DOHH2 (cell line): ENCODE data around the gene ADCY1.

ENCODE experiments used
- H3F3A ChIP-seq: fragments of 200-600 bp; sonication (generic), shearing (Covaris generic); 2 replicates; pipeline ENCODE4 v1.6.0; 2016; ENCODE audit warnings: antibody characterized with exemption, mild to moderate bottlenecking; ENCODE audit not compliant: control insufficient read depth, insufficient read depth
- H3K27ac ChIP-seq: fragments of 200-600 bp; sonication (generic); 2 replicates; pipeline ENCODE4 v1.5.1; 2014; ENCODE audit warnings: low read depth, mild to moderate bottlenecking, low read length, moderate library complexity
- H3K27me3 ChIP-seq: fragments of 200-600 bp; sonication (generic); 2 replicates; pipeline ENCODE4 v1.6.1; 2014; ENCODE audit warnings: mild to moderate bottlenecking, low read length, mixed read lengths; ENCODE audit not compliant: control insufficient read depth
- H3K36me3 ChIP-seq: fragments of 200-600 bp; sonication (generic); 2 replicates; pipeline ENCODE4 v1.6.1; 2014; ENCODE audit warnings: mild to moderate bottlenecking, low read length, moderate library complexity, mixed read lengths; ENCODE audit not compliant: control insufficient read depth
- H3K4me1 ChIP-seq: fragments of 200-600 bp; sonication (generic); 2 replicates; pipeline ENCODE4 v1.6.1; 2014; ENCODE audit warnings: mild to moderate bottlenecking, low read length, mixed read lengths; ENCODE audit not compliant: control insufficient read depth
- H3K4me2 ChIP-seq: fragments of 200-600 bp; sonication (generic); 2 replicates; pipeline ENCODE4 v1.6.0; 2014; ENCODE audit warnings: mild to moderate bottlenecking, low read length, moderate library complexity
- H3K4me3 ChIP-seq: fragments of 200-600 bp; sonication (generic); 2 replicates; pipeline ENCODE4 v1.5.1; 2014; ENCODE audit warnings: mild to moderate bottlenecking, low read length, mixed read lengths
- H3K79me2 ChIP-seq: fragments of 200-600 bp; sonication (generic); 2 replicates; pipeline ENCODE4 v1.6.1; 2014; ENCODE audit warnings: mild to moderate bottlenecking, low read length, mixed read lengths; ENCODE audit not compliant: control insufficient read depth
- H3K9me2 ChIP-seq: fragments of 200-600 bp; sonication (generic); replicated peaks from 2 replicates; pipeline ENCODE4 v1.6.1; 2014; ENCODE audit warnings: mild to moderate bottlenecking, low read length, mixed read lengths; ENCODE audit not compliant: control insufficient read depth
- H3K9me3 ChIP-seq: fragments of 200-600 bp; sonication (generic); 2 replicates; pipeline ENCODE4 v1.6.1; 2014; ENCODE audit warnings: antibody characterized with exemption, low read length, mixed read lengths; ENCODE audit not compliant: control insufficient read depth, insufficient read depth
- H4K20me1 ChIP-seq: fragments of 200-600 bp; sonication (generic); 2 replicates; pipeline ENCODE4 v1.6.0; 2014; ENCODE audit warnings: low read depth, mild to moderate bottlenecking, antibody characterized with exemption, low read length, moderate library complexity; ENCODE audit not compliant: control insufficient read depth, insufficient read depth
- CTCF ChIP-seq: fragments of 200-600 bp; sonication (generic); IDR thresholded peaks from one replicate; pipeline ENCODE4 v1.5.1; 2014; ENCODE audit warnings: antibody characterized with exemption, mild to moderate bottlenecking, low read depth, low read length; ENCODE audit not compliant: poor library complexity, severe bottlenecking
- EZH2phosphoT487 ChIP-seq: fragments of 200-600 bp; sonication (generic); IDR thresholded peaks from 2 replicates; pipeline ENCODE4 v1.6.1; 2017; ENCODE audit warnings: borderline replicate concordance, mild to moderate bottlenecking, antibody characterized with exemption, low read length, moderate library complexity, mixed read lengths

Gene ADCY1

GRCh38 chr7:45712872-45713668 is 138.9 kb downstream of the ADCY1 start:
- Histone ChIP-seq H3K9me3 (no peaks in the 10 kb centered on the region), H3K79me2 (no peaks in the 10 kb centered on the region), H3K9me2 (no peaks in the 10 kb centered on the region), H3K27me3 (peaks cover 3% of the 10 kb centered on the region; the same call in 1 of the 2 replicates), H3K4me2 (no peak overlapping the region), H3K36me3 (no peaks in the 10 kb centered on the region), H3K4me1 (no peaks in the 10 kb centered on the region), H3K27ac (no peak overlapping the region), H3F3A (no peaks in the 10 kb centered on the region), H4K20me1 (no peaks in the 10 kb centered on the region), H3K4me3 (no peak overlapping the region)
- TF ChIP-seq EZH2phosphoT487 = no peak
- no peak for TF ChIP-seq CTCF

GRCh38 chr7:45713669-45714520 is 139.7 kb downstream of the ADCY1 start:
- Histone ChIP-seq H3K9me3 (no peaks in the 10 kb centered on the region), H3F3A (no peaks in the 10 kb centered on the region), H3K36me3 (no peaks in the 10 kb centered on the region), H4K20me1 (no peaks in the 10 kb centered on the region), H3K4me1 (no peaks in the 10 kb centered on the region), H3K27ac (no peak overlapping the region), H3K27me3 (peaks cover 3% of the 10 kb centered on the region; the same call in 1 of the 2 replicates), H3K79me2 (no peaks in the 10 kb centered on the region), H3K4me2 (no peak overlapping the region), H3K9me2 (no peaks in the 10 kb centered on the region), H3K4me3 (no peak overlapping the region)
- TF ChIP-seq EZH2phosphoT487 = no peak
- TF ChIP-seq CTCF = no peak

GRCh38 chr7:45714521-45714820 is 140.3 kb downstream of the ADCY1 start:
- no peaks in the 10 kb centered on the region for H3K9me2 ChIP-seq
- H3K4me3 ChIP-seq = no peak overlapping the region
- H3K9me3 ChIP-seq = no peaks in the 10 kb centered on the region
- peaks cover 3% of the 10 kb centered on the region; the same call in 1 of the 2 replicates for H3K27me3 ChIP-seq
- TF ChIP-seq EZH2phosphoT487 = no peak
- TF ChIP-seq CTCF = no peak
- no peaks in the 10 kb centered on the region for H3K36me3 ChIP-seq
- H3K4me2 ChIP-seq = no peak overlapping the region
- no peaks in the 10 kb centered on the region for H4K20me1 ChIP-seq
- H3K79me2 ChIP-seq = no peaks in the 10 kb centered on the region
- H3F3A ChIP-seq = no peaks in the 10 kb centered on the region
- no peaks in the 10 kb centered on the region for H3K4me1 ChIP-seq
- no peak overlapping the region for H3K27ac ChIP-seq
